NCI-H748 (cell line): ENCODE data around the gene DHRS12.

Experiments used
- DNase-seq: peaks from one replicate; lab custom pipeline; 2025; ENCODE audit not compliant: unreplicated experiment; lab: John Stamatoyannopoulos, UW

The DHRS12 gene

DNA sequence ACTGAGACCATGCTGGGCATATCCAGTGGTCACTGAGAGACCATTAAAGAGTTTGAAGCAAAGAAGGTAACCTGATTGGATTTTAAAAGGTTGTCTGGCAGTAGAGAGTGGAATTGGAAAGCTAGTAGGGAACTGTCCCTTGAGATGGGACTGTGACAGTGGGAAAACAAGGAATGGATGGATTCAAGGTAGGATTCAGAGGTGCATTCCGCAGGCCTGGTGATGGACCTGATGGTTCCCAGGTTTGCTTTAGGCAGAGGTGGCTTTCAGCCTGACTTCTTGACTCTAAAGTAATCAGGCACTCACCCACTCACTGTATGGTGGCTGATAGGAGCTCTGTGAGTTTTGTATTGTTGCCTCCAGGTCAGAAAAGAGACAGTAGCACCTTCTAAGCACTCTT is 73.0 kb downstream of the DHRS12 start:
- DNase-seq: no peak

DNA sequence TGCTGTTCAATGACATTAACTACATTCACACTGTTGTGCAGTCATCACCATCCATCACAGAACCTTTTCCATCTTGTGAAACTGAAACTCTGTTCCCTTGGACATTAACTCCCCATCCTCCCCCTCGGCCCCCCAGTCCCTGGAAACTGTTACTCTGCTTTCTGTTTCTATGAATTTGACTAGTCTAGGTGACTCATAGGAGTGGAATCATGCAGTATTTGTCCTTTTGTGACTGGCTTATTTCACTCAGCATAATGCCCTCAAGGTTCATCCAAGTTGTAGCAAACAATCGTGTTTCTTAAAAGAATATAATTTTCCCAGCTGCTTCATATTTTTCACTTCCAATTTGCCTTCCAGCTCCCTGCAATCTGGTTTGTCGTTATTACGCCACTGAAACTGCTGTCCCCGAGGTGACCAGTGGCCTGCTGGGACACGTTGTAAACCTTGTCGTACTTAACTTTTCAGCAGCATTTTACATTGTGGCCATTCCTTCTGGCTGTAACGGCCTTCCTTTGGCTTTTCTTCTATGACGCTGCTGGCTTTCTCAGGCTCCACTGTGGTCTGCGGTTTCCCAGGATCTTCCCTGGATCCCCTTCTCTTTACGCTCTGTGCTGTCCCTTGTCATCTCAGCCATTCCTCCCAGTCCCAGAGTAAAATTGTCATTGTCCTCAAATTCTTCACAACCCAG is 74.0 kb downstream of the DHRS12 start:
- no peak for DNase-seq

DNA sequence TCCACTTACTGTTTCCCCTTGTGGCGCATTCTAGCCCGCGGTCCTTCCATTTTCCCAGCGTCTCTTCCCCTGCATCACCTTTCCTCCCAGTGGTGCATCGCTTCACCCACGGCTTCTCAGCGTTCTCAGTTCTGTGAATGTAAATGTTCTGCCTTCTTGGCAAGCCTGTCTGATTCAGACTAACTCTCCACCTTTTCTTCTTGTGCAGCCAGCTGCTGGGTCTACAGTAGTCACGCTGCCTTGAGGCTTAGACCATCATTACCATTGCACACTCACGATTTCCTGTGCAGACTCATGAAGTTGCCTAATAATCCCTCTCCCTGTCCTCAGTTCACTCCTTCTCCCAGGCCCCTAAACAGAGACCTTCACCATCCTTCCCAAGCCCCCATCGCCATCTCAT is 75.0 kb downstream of the DHRS12 start:
- no peak for DNase-seq

DNA sequence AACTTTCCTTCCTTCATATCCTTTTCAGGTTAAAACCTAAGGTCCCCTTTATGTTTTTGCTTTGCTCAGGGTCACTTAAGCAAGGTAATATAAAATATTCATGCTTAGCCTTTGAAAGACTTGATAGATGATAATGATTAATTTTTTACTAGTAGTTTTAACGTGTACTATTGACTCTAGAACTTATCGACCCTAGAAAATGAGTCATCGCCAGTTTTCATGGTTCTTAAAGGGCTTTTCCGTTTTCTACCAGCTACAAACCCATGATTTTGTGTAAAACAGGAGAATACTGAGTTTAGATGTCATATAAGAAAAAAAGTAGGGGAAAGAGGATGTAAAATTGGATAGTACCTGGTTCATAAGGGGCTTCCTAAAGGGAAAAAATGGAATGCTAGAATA is 75.7 kb downstream of the DHRS12 start:
- DNase-seq: no peak

DNA sequence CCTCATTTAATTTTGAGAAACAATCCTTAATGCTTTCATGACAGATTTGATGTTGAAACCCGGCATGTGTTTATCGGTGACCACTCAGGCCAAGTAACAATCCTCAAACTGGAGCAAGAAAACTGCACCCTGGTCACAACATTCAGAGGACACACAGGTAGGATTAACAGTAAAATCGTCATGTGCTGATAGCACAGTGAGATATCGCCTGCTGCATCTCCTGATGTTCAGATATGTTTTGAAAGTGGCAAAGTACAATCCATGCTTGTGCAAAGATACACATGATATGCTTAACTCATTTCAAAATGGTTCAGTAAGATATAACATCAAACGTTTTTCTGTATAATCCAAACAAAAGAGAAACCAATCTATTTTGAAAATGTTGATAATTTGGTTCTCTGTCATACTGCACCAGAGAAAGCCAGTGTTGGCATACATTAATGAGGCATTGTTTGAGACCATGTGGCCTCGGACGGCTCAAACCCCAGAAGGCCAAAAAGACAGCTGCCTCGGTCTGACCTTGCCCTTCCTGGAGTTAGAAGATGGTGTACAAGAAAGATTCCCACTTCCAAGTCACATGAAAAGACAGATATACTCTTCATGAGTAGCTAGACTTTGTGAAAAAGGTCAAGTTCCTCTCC is 76.2 kb downstream of the DHRS12 start:
- no peak for DNase-seq

DNA sequence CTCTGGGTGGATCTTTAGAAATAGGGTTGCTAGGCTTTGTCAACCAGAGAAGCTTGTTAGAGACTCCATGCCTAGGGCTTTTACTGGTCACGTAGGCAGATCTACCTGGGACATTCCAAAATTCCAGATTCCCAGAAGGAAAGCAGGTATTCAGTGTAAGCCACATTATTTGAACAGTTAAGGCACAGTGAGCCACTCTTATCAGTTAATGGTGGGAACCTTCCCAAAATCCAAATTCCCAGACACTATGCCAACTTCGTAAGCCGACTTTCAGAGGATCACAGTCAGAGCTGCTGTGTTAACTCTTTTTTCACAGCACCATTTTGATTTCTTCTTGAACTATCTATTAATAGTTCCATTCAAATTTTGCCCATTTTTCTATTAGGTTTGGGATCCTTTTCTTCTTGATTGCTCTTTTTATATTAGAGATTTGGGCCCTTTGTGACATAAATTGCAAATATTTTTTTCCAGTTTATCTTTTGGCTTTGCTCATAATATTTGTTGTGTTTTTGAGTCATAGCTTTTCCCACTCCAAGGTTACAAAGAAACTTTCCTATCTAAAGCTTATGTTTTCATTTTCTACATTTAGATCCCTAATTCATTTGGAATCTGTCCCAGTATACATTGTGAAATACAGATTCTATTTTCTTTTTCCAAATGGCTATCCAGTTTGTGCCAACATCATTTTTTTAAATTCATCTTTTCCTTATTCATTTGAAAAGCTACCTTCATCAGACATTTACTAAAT is 77.3 kb downstream of the DHRS12 start:
- no peak for DNase-seq

DNA sequence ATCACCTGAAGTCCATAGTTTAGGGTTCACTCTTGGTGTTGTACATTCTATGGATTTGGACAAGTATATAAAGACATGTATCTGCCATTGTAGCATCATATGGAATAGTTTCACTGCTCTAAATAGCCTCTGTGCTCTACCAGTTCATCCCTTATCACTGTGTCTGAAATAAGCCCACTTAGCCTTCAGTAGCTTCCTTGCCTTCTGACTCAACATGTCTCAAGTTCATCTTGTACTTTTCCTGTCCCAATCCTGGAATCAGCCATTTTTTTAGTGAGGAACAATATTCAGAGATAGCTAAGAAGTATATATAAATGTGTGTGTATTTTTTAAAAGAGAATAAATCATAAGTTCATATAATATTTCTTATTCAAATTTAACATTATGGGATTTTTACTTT is 79.2 kb downstream of the DHRS12 start:
- DNase-seq: no peak

DNA sequence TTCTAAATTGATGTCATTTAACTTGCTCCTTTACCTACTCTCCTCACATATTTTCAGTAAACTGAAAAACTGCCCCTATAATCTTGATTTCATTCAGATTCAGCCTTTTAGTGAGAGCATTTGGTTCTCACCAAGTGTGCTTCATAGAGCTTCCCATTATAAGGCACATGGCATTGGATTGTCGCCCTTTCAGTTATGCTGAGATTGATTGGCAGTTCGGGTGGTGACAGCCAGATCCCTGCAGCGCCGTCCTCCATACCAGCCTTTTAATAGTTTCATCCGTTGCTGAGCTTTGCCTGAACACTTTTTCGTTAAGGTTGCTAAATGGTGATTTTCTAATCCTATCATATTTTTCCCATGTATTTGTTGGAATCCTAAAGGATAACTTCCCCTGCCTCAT is 80.4 kb downstream of the DHRS12 start:
- no peak for DNase-seq

DNA sequence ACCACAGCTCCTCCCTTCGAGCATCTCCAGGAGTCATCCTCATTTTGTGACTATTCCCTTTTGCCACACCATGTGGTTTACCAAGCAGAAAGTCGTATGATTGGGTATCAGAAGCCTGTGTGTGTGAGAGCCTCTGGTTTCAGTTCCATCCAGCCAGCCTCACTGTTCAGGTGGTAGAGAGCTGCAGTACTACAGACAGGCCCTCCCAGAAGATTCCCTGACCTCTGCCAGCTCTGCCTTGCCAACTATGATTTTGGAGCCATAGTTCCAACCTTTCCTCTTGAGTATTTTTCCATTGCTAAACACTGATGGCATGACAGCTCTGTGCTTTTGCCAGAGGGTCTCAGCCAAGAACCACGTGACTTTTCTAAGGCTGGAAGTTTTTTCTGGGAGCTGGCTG is 82.5 kb downstream of the DHRS12 start:
- no peak for DNase-seq

DNA sequence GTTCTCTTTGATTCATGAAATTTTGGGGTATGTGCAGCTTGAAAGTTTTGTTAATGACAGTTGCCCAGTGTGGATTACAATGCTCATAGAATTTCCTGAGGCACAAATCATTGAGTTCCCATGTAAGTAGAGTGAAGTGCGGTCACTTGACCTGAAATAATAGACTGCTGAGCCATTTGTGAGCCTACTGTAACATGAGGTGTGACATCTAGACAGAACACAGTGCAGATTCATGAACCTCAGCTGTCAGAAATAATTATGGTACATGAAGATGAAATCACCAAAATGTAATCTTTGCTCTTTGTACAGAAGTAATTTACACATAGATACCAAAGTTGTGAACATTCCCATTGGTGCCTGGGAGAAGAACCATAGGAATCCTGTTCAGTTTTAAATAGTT is 84.6 kb downstream of the DHRS12 start:
- no peak for DNase-seq
